Measurements from ENCODE around the gene GRIA3.

- TF ChIP-seq POLR2A (IDR thresholded peaks at IDR 0.05): no peak
- TF ChIP-seq, protein P1, sequence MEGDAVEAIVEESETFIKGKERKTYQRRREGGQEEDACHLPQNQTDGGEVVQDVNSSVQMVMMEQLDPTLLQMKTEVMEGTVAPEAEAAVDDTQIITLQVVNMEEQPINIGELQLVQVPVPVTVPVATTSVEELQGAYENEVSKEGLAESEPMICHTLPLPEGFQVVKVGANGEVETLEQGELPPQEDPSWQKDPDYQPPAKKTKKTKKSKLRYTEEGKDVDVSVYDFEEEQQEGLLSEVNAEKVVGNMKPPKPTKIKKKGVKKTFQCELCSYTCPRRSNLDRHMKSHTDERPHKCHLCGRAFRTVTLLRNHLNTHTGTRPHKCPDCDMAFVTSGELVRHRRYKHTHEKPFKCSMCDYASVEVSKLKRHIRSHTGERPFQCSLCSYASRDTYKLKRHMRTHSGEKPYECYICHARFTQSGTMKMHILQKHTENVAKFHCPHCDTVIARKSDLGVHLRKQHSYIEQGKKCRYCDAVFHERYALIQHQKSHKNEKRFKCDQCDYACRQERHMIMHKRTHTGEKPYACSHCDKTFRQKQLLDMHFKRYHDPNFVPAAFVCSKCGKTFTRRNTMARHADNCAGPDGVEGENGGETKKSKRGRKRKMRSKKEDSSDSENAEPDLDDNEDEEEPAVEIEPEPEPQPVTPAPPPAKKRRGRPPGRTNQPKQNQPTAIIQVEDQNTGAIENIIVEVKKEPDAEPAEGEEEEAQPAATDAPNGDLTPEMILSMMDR (IDR thresholded peaks at IDR 0.05): no peak
Measured at GRCh38 chrX:123468481-123468880, 284.4 kb downstream of the GRIA3 start.
